ENCODE data around the gene TACR2. TPM values are rescaled to one million over a fixed set of nuclear protein-coding genes. Genes with fewer than 3 reads are reported as not detected.

The TACR2 gene
- total RNA-seq, 6 donors from 2014 or later, result 0.94 to 1.4 (median 1.2) TPM; not detected in 3

GRCh38 chr10:69392481-69393000, 24.2 kb downstream of the TACR2 start:
- Histone ChIP-seq H3K4me1 (peaks cover 4 to 11% (median 5%) of the 10 kb centered on the region in 4 donors), H3K27me3 (no peaks in the 10 kb centered on the region), H3K27ac (peak overlapping the region in 2 of 4 donors; percentile 54), H3K4me3 (no peak overlapping the region), H3K36me3 (peaks cover 17 to 97% (median 62%) of the 10 kb centered on the region in 4 donors), H3K9me3 (no peaks in the 10 kb centered on the region)
- DNase-seq (peak in 1 of 2 donors; percentile 92), ATAC-seq (ENCODE audit: low FRiP score in 2 of 2) (peak; percentile 94)
- TF ChIP-seq CTCF (IDR thresholded peaks at IDR 0.05) (peak; percentile 91 to 98 (median 96)), POLR2AphosphoS5 (IDR thresholded peaks at IDR 0.05) (peak; percentile 46 to 64), EP300 (IDR thresholded peaks at IDR 0.05) (no peak), POLR2A (IDR thresholded peaks at IDR 0.05) (no peak)
- 13 to 20% methylated on average over 4 to 7 of the region's 7 CpGs for WGBS, 2 donors

GRCh38 chr10:69391158-69391557, 25.6 kb downstream of the TACR2 start:
- TF ChIP-seq POLR2A (IDR thresholded peaks at IDR 0.05) (no peak), POLR2AphosphoS5 (IDR thresholded peaks at IDR 0.05) (no peak), EP300 (IDR thresholded peaks at IDR 0.05) (no peak), CTCF (IDR thresholded peaks at IDR 0.05) (no peak)
- Histone ChIP-seq H3K27me3 (no peaks in the 10 kb centered on the region), H3K4me1 (peaks cover 4 to 11% (median 5%) of the 10 kb centered on the region in 4 donors), H3K4me3 (no peak overlapping the region), H3K36me3 (peaks cover 17 to 97% (median 69%) of the 10 kb centered on the region in 4 donors), H3K27ac (no peak overlapping the region), H3K9me3 (no peaks in the 10 kb centered on the region)
- 78 to 83% methylated on average over 6 of the region's 6 CpGs for WGBS, 2 donors
- ATAC-seq (ENCODE audit: low FRiP score in 2 of 2) (no peak), DNase-seq (no peak)

- H3K4me1 ChIP-seq, result peaks cover 4 to 19% (median 5%) of the 10 kb centered on the region in 4 donors
- H3K36me3 ChIP-seq, result peaks cover 12 to 97% (median 65%) of the 10 kb centered on the region in 4 donors
- H3K27me3 ChIP-seq, result no peaks in the 10 kb centered on the region
- DNase-seq (no peak), ATAC-seq (ENCODE audit: low FRiP score in 2 of 2) (peak in 1 of 2 donors; percentile 62)
- H3K9me3 ChIP-seq, result no peaks in the 10 kb centered on the region
- H3K27ac ChIP-seq, result no peak overlapping the region
- no peak overlapping the region for H3K4me3 ChIP-seq
- WGBS, 2 donors, result 62 to 82% methylated on average over 3 to 8 of the region's 8 CpGs
- TF ChIP-seq POLR2AphosphoS5 (IDR thresholded peaks at IDR 0.05) (no peak), POLR2A (IDR thresholded peaks at IDR 0.05) (no peak), CTCF (IDR thresholded peaks at IDR 0.05) (no peak), EP300 (IDR thresholded peaks at IDR 0.05) (no peak)
Observed at GRCh38 chr10:69389827-69390490, 26.8 kb downstream of the TACR2 start.

- Histone ChIP-seq H3K9me3 (no peaks in the 10 kb centered on the region), H3K36me3 (peaks cover 12 to 97% (median 72%) of the 10 kb centered on the region in 4 donors), H3K4me1 (peaks cover 5 to 23% (median 10%) of the 10 kb centered on the region in 4 donors), H3K27me3 (no peaks in the 10 kb centered on the region), H3K4me3 (no peak overlapping the region), H3K27ac (no peak overlapping the region)
- no peak for DNase-seq
- WGBS, 2 donors, result 95 to 98% methylated on average over 2 of the region's 2 CpGs
- TF ChIP-seq POLR2A (IDR thresholded peaks at IDR 0.05) (no peak), EP300 (IDR thresholded peaks at IDR 0.05) (no peak), POLR2AphosphoS5 (IDR thresholded peaks at IDR 0.05) (no peak), CTCF (IDR thresholded peaks at IDR 0.05) (no peak)
- ATAC-seq (ENCODE audit: low FRiP score in 2 of 2), result no peak
Observed at GRCh38 chr10:69388488-69388887, 28.2 kb downstream of the TACR2 start.

All from upper lobe of left lung (tissue), 6 donors.